Gastrocnemius medialis (tissue), 4 donors: ENCODE results near the gene DCLRE1A. TPM values are rescaled to one million over a fixed set of nuclear protein-coding genes. Genes with fewer than 3 reads are reported as not detected.

Source experiments
- ATAC-seq, 2 donors: fragments of 150-250 bp; one replicate each; pipeline ENCODE4 v1.9.1; 2016
- DNase-seq, 2 donors: peaks; one replicate each; pipeline ENCODE4 v3.0.0-alpha.2; 2019
- H3K27ac ChIP-seq, 4 donors: fragments of 200-600 bp; sonication (generic); 1 replicate in 1 of 4; 2 replicates in 3 of 4; pipeline ENCODE4 v1.5.1; 2016 to 2018; ENCODE audit warnings: mild to moderate bottlenecking in 2 of 4, moderate library complexity in 1 of 4
- H3K27me3 ChIP-seq, 3 donors: fragments of 200-600 bp; sonication (generic) in 2 of 3; 1 replicate in 1 of 3; 2 replicates in 2 of 3; pipeline versions ENCODE4 v1.5.1 to v1.6.0; 2016 to 2019; ENCODE audit warnings: mild to moderate bottlenecking in 1 of 3, moderate library complexity in 1 of 3
- H3K36me3 ChIP-seq, 2 donors: fragments of 200-600 bp; sonication (generic) in 1 of 2; one replicate each; pipeline ENCODE4 v1.5.1; 2017 to 2018
- H3K4me1 ChIP-seq, 2 donors: fragments of 200-600 bp; sonication (generic) in 1 of 2; one replicate each; pipeline ENCODE4 v1.5.1; 2016 to 2017; ENCODE audit warnings: mild to moderate bottlenecking in 2 of 2
- H3K4me3 ChIP-seq, 4 donors: fragments of 200-600 bp; sonication (generic) in 3 of 4; 1 replicate in 1 of 4; 2 replicates in 3 of 4; pipeline ENCODE4 v1.5.1; 2016 to 2019; ENCODE audit warnings: mild to moderate bottlenecking in 2 of 4
- H3K9me3 ChIP-seq, 3 donors: fragments of 200-600 bp; sonication (generic) in 2 of 3; 1 replicate in 1 of 3; 2 replicates in 2 of 3; pipeline ENCODE4 v1.5.1; 2016 to 2019
- POLR2A ChIP-seq, 2 donors: fragments of 450-650 bp; IDR thresholded peaks; one replicate each; pipeline ENCODE4 v1.6.1; 2017; ENCODE audit warnings: antibody characterized with exemption in 2 of 2, mild to moderate bottlenecking in 2 of 2, moderate library complexity in 2 of 2
- in situ Hi-C, 4 donors: fragments of 200-750 bp; cut with MboI; loops; one replicate each; pipeline versions ENCODE4 v1.15.0 to v1.8.0; 2017; ENCODE audit warnings: low sequenced_read_pairs in 4 of 4
- intact Hi-C: fragments of 100-400 bp; cut with DNase I; formaldehyde crosslinking; loops from one replicate; pipeline ENCODE4 v1.15.1; 2023; ENCODE audit warnings: low total_unique reads
- total RNA-seq, 4 donors: library from RNA; depleted of rRNA; stranded (reverse); fragments of >200 nt; gene quantifications; one replicate each; pipeline versions ENCODE4 v1.1.0 to v1.2.3, GENCODE V29; 2016
- TF ChIP-seq, protein P1 (sequence below), 5 experiments: fragments of 450-650 bp in 3 of 5; fragments of 200-600 bp in 2 of 5; sonication (generic) in 2 of 5; IDR thresholded peaks in 4 of 5; conservative IDR thresholded peaks in 1 of 5; 1 replicate in 4 of 5; 2 replicates in 1 of 5; pipeline ENCODE4 v1.5.1; 2016 to 2019; ENCODE audit warnings: antibody characterized with exemption in 5 of 5, mild to moderate bottlenecking in 3 of 5, moderate library complexity in 3 of 5

DCLRE1A gene
- total RNA-seq, 4 donors from 2014 or later, result 2.6 to 4.7 (median 3.8) TPM

DNA sequence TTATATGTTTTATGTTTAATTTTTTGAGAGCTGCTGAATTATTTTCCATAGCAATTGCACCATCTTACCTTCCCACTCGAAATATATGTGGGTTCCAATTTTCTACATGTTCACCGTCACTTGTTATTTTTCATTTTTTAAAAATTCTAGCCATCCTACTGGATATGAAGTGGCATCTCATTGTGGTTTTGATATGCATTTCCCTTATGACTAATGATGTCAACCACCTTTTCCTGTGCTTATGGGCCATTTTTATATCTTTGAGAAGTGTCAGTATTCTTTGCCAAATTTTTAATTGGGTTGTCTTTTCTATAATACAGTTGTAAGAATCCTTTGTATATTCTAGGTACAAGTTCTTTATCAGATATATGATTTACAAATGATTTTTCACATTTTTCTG, 28.4 kb upstream of the DCLRE1A start:
- no peak for DNase-seq
- no peak overlapping the region for H3K27ac ChIP-seq
- H3K27me3 ChIP-seq, result no peaks in the 10 kb centered on the region
- TF ChIP-seq, protein P1, sequence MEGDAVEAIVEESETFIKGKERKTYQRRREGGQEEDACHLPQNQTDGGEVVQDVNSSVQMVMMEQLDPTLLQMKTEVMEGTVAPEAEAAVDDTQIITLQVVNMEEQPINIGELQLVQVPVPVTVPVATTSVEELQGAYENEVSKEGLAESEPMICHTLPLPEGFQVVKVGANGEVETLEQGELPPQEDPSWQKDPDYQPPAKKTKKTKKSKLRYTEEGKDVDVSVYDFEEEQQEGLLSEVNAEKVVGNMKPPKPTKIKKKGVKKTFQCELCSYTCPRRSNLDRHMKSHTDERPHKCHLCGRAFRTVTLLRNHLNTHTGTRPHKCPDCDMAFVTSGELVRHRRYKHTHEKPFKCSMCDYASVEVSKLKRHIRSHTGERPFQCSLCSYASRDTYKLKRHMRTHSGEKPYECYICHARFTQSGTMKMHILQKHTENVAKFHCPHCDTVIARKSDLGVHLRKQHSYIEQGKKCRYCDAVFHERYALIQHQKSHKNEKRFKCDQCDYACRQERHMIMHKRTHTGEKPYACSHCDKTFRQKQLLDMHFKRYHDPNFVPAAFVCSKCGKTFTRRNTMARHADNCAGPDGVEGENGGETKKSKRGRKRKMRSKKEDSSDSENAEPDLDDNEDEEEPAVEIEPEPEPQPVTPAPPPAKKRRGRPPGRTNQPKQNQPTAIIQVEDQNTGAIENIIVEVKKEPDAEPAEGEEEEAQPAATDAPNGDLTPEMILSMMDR (IDR thresholded peaks at IDR 0.05 in 4 of 5, conservative IDR thresholded peaks at IDR 0.05 in 1 of 5), result no peak
- no peak for TF ChIP-seq POLR2A (IDR thresholded peaks at IDR 0.05)
- H3K4me3 ChIP-seq, result no peak overlapping the region
- ATAC-seq, result no peak
- H3K9me3 ChIP-seq, result no peaks in the 10 kb centered on the region
- in situ Hi-C loops (no loop called here), intact Hi-C loops (no loop called here)
- no peaks in the 10 kb centered on the region for H3K4me1 ChIP-seq
- H3K36me3 ChIP-seq, result peaks cover 0 to 73% of the 10 kb centered on the region in 2 donors

DNA sequence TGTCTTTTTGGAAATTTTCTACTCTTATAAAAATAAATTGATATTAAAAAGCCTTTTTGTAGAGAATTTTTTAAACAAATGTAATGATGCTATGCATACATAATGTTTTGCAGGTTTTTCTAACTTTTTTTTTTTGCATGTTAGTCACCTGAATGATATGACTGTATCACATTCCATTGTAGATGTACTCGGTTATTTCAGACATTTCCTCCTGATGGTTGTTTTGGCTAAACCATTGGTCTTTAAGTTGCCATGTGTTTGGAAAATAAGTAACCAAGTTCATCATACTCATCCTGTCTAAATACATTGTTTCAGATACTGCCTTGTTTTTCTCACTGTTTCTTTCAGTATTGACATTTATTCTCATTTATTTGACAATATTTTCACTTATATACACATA, 26.4 kb upstream of the DCLRE1A start:
- peaks cover 0 to 4% of the 10 kb centered on the region in 2 donors for H3K4me1 ChIP-seq
- H3K4me3 ChIP-seq, result no peak overlapping the region
- no peak overlapping the region for H3K27ac ChIP-seq
- H3K27me3 ChIP-seq, result no peaks in the 10 kb centered on the region
- intact Hi-C loops, result no loop called here
- H3K9me3 ChIP-seq, result no peaks in the 10 kb centered on the region
- DNase-seq, result no peak
- in situ Hi-C loops, result no loop called here
- TF ChIP-seq, protein P1 (IDR thresholded peaks at IDR 0.05 in 4 of 5, conservative IDR thresholded peaks at IDR 0.05 in 1 of 5), result no peak
- TF ChIP-seq POLR2A (IDR thresholded peaks at IDR 0.05), result no peak
- H3K36me3 ChIP-seq, result peaks cover 0 to 63% of the 10 kb centered on the region in 2 donors
- ATAC-seq, result no peak

DNA sequence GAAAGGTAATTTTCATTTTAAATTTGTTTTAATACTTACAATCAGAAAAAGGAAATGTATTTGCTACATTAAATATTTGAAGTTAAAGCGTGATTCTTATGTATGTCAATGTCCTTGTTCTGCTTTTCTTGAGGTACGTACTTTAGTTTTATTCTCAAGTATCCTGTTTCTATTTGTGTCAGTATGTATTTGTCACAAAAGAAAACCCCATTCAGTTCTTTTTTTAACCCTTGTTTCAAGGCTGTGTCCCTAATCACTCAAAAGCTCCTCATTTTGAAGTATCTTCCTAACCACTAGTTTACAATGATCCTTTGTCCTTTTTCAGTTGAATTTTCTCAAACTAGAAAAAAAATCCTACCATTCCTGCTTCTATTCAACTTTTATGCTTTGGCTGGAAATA, 25.8 kb upstream of the DCLRE1A start:
- Histone ChIP-seq H3K27me3 (no peaks in the 10 kb centered on the region), H3K27ac (no peak overlapping the region), H3K4me1 (peaks cover 0 to 5% of the 10 kb centered on the region in 2 donors), H3K9me3 (no peaks in the 10 kb centered on the region), H3K36me3 (peaks cover 0 to 57% of the 10 kb centered on the region in 2 donors), H3K4me3 (no peak overlapping the region)
- DNase-seq, result no peak
- ATAC-seq, result no peak
- intact Hi-C loops, result no loop called here
- TF ChIP-seq, protein P1 (IDR thresholded peaks at IDR 0.05 in 4 of 5, conservative IDR thresholded peaks at IDR 0.05 in 1 of 5), result no peak
- TF ChIP-seq POLR2A (IDR thresholded peaks at IDR 0.05), result no peak
- in situ Hi-C loops, result no loop called here

DNA sequence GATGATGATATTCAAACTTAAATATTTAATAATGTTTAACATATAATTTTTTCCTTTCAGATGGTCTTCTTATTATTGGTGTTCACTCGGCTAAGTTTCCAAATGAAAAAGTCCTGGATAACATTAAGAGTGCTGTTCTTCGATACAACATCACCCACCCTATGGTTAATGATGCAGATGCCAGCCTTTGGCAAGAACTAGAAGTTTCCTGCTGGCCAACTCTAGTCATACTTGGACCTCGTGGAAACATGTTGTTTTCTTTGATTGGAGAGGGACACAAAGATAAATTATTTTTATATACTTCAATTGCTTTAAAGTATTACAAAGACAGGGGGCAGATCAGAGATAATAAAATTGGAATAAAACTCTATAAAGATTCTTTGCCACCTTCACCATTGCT, 22.6 kb upstream of the DCLRE1A start:
- in situ Hi-C loops, result no loop called here
- no peak overlapping the region for H3K4me3 ChIP-seq
- H3K27ac ChIP-seq, result no peak overlapping the region
- ATAC-seq, result no peak
- peaks cover 0 to 11% (median 4%) of the 10 kb centered on the region in 3 donors for H3K9me3 ChIP-seq
- TF ChIP-seq, protein P1 (IDR thresholded peaks at IDR 0.05 in 4 of 5, conservative IDR thresholded peaks at IDR 0.05 in 1 of 5), result no peak
- no peak for TF ChIP-seq POLR2A (IDR thresholded peaks at IDR 0.05)
- H3K27me3 ChIP-seq, result no peaks in the 10 kb centered on the region
- peaks cover 2 to 41% of the 10 kb centered on the region in 2 donors for H3K36me3 ChIP-seq
- DNase-seq, result no peak
- intact Hi-C loops, result no loop called here
- peaks cover 0 to 5% of the 10 kb centered on the region in 2 donors for H3K4me1 ChIP-seq

DNA sequence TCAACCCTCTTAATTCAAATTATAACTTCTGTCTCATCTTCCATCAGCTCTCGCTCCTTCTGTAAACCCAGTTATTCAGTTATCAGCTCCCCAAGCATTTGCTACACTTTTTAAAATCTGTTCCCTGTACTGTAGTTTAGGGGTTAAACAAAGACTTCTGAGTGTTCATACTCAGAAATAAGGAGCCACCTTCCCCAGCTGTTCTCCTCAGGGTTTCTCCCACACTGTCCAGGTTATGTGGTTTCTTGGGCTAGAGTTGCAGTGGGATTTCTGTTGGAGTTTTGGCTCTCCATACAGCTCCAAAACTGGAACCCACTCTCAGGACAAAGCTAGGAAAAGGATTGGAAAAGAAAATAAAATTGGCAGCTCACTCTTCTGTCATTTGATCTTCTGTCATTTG, 21.3 kb upstream of the DCLRE1A start:
- H3K36me3 ChIP-seq, result peaks cover 2 to 40% of the 10 kb centered on the region in 2 donors
- ATAC-seq, result no peak
- no peaks in the 10 kb centered on the region for H3K27me3 ChIP-seq
- peaks cover 0 to 11% (median 4%) of the 10 kb centered on the region in 3 donors for H3K9me3 ChIP-seq
- H3K4me3 ChIP-seq, result no peak overlapping the region
- no peak for DNase-seq
- in situ Hi-C loops (no loop called here), intact Hi-C loops (no loop called here)
- H3K4me1 ChIP-seq, result peaks cover 0 to 5% of the 10 kb centered on the region in 2 donors
- no peak overlapping the region for H3K27ac ChIP-seq
- no peak for TF ChIP-seq POLR2A (IDR thresholded peaks at IDR 0.05)
- TF ChIP-seq, protein P1 (IDR thresholded peaks at IDR 0.05 in 4 of 5, conservative IDR thresholded peaks at IDR 0.05 in 1 of 5), result no peak
